GM18868 (cell line): Measurements from ENCODE around the gene LAIR2.

Source experiments
- ATAC-seq: cut with Tn5 transposase; IDR thresholded peaks from one replicate; pipeline ENCODE4 v1.9.1; 2021; ENCODE audit warnings: mild to moderate bottlenecking, moderate library complexity; ENCODE audit not compliant: unreplicated experiment

Gene LAIR2

GRCh38 chr19:54530866-54531265 lies 28.2 kb downstream of the LAIR2 start:
- no peak for ATAC-seq

DNA sequence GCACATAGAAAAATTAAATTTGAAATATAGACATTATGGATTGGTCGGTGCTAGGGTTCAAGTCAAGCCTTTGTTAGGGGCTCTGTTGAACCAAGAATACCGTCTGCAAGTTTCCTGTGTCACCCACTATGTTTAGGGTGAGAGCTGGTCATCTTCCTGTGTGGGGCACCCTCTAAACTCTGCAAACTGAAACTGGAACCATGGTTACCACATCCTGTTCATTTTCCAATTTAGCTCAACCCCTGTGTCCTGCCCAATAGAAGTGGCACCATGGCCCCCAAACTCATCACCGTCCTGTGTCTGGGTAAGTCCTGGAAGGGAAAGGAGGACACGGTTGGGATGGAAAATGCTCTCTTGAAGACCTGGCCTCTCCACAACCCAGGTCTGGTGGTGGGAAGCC lies 29.9 kb downstream of the LAIR2 start:
- no peak for ATAC-seq

GRCh38 chr19:54533476-54533875 lies 30.8 kb downstream of the LAIR2 start:
- ATAC-seq = no peak

DNA sequence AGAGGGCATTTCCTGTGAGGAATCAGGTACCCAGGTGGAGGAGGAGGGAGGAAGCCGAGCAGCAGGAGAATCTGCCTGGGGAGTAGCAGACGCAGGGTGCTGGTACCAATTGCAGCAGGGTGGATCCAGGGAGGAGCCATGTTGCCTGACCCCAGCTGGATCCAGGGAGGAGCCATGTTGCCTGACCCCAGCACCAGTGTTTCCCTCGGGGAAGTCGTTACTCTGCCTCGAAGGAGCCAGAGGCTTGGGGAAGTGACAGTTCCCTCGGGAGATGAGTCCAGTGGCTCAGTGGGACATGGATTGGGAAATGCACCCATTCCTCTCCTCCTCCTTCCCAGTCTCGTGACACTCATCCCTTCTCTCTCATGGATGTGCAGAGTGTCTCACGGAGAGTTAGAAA lies 31.5 kb downstream of the LAIR2 start:
- ATAC-seq = no peak

GRCh38 chr19:54535601-54536000 lies 33.0 kb downstream of the LAIR2 start:
- ATAC-seq = no peak

DNA sequence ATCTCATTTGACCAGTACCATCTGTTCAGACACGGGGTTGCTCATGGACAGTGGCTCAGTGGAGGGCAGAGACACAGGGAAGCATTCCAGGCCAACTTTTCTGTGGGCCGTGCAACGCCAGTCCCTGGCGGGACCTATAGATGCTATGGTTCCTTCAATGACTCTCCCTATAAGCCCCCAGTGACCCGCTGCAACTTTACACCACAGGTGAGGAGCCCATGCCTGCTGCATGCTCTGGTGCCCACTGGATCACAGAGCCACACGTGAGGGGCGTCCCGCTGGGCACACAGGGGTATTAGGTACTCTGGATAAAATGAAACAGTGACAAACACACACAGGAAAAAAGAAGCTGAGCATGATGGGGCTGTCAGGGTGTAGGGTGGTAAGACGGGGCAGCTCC lies 34.3 kb downstream of the LAIR2 start:
- no peak for ATAC-seq

DNA sequence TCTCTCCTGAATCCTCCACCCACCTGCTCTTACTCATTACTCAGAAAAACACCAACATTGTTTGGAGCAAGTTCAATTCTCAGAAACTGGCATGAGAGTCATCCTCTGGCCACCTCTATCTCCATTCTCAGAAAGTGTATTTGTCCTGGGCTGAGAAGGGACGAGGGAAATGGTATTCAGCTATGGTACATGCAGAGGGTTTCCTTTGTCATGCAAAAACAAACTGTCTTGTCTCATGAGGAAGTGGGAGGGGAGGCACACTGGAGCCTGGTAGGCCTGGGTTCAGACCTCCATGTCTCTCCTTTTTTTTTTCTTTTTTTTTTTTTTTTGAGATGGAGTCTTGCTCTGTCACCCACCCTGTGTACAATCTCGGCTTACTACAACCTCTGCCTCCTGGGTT lies 39.1 kb downstream of the LAIR2 start:
- no peak for ATAC-seq

- ATAC-seq = no peak
Measured at GRCh38 chr19:54548806-54549205, 46.2 kb downstream of the LAIR2 start.

- no peak for ATAC-seq
Measured at GRCh38 chr19:54549224-54549623, 46.6 kb downstream of the LAIR2 start.

- no peak for ATAC-seq
Measured at GRCh38 chr19:54551293-54551692, 48.7 kb downstream of the LAIR2 start.

- no peak for ATAC-seq
Measured at GRCh38 chr19:54551950-54552912, 49.6 kb downstream of the LAIR2 start.

GRCh38 chr19:54552913-54553310 lies 50.3 kb downstream of the LAIR2 start:
- ATAC-seq = no peak

DNA sequence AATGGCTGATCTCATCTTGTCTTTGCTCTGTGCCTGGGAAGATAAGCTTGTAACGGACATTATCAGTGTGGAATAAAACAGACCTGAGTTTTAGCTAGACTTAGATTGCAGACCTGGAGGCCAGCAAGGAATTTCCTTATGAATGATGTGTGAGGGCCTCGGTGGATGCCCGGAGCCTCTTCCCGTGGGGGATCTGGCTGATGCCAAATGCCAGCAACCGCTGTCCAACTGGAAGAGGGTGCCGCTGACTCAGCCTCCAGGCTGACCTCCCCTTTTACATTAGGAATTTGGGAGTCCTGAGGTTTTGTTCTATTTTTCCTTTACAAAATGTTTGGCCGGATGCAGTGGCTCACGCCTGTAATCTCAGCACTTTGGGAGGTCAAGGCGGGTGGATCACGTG lies 51.4 kb downstream of the LAIR2 start:
- no peak for ATAC-seq

DNA sequence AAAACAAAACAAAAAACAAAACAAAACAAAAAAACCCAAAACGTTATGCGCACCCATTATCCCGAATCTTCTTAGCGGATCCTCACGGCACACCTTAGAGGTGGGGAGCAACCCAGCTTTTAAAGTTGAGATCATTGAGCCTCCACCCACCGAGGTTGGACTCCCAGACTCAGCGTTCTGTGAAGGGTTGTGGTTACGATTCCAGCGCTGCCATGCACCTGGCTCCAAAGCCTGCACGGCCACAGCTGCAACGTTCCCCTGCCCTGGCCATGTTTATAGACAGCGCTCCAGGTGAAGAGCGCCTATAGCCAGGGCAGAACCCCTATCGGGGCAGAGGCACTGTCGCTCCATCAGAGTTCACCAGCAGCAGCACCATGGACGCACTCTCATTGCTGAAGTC lies 52.3 kb downstream of the LAIR2 start:
- no peak for ATAC-seq

DNA sequence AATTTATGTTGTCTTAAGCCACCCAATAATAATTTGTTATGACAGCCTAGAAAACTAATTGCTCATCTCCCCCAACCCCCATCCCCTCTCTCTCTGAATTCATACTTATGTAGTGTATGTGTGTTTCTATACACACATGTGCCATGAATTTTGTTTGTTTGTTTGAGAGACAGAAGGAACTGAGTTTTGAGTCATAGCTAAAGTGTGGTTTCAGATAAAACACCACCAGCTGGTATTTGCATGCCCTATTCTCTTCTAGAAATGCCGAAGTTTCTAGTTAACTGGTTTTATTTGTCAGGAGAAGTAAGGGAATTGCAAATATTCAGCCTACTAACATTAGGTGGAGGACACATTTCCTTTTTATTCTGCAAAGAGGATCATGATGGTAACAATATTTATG lies 53.6 kb downstream of the LAIR2 start:
- no peak for ATAC-seq

- no peak for ATAC-seq
Measured at GRCh38 chr19:54558339-54558738, 55.7 kb downstream of the LAIR2 start.
